Esophagus squamous epithelium (tissue), 4 donors: ENCODE data around the gene LTBP2.

Experiments
- POLR2A ChIP-seq, 4 donors: fragments of 450-650 bp; IDR thresholded peaks; one replicate each; pipeline ENCODE4 v1.6.1; 2017; ENCODE audit warnings: antibody characterized with exemption in 4 of 4, mild to moderate bottlenecking in 4 of 4, moderate library complexity in 3 of 4
- TF ChIP-seq, protein P1 (sequence below), 6 experiments: fragments of 450-650 bp in 4 of 6; fragments of 200-600 bp in 2 of 6; sonication (generic) in 2 of 6; IDR thresholded peaks; one replicate each; pipeline ENCODE4 v1.5.1; 2016 to 2019; ENCODE audit warnings: antibody characterized with exemption in 6 of 6, mild to moderate bottlenecking in 4 of 6, moderate library complexity in 4 of 6

DNA sequence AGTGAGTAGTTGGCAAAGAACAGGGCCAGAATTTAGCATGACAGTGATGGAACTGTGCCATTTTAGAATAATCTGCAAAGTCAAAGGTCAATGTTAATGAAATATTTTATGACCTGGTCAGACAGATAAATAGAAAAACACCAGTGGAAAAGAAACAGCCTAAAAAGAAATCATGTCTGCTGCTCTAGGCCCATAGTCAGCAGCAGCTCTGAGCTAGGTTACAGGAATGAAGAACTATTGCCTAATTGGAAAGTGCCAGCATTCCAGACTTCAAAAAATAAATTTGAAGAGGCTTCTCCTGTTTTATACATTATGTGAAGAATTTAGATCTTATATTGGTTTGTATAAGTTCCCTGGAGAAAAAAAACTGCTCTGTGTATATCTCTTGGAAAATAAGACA is 128.7 kb downstream of the LTBP2 start:
- no peak for TF ChIP-seq POLR2A (IDR thresholded peaks at IDR 0.05)
- TF ChIP-seq, protein P1, sequence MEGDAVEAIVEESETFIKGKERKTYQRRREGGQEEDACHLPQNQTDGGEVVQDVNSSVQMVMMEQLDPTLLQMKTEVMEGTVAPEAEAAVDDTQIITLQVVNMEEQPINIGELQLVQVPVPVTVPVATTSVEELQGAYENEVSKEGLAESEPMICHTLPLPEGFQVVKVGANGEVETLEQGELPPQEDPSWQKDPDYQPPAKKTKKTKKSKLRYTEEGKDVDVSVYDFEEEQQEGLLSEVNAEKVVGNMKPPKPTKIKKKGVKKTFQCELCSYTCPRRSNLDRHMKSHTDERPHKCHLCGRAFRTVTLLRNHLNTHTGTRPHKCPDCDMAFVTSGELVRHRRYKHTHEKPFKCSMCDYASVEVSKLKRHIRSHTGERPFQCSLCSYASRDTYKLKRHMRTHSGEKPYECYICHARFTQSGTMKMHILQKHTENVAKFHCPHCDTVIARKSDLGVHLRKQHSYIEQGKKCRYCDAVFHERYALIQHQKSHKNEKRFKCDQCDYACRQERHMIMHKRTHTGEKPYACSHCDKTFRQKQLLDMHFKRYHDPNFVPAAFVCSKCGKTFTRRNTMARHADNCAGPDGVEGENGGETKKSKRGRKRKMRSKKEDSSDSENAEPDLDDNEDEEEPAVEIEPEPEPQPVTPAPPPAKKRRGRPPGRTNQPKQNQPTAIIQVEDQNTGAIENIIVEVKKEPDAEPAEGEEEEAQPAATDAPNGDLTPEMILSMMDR (IDR thresholded peaks at IDR 0.05), result no peak
